ENCODE data around the gene ACAD8.
"Not testable (repeated sequence)": the region's sequence is repeated elsewhere in the genome, so short reads cannot be mapped to it uniquely, and the experiment has no call there.

Gene ACAD8

DNA sequence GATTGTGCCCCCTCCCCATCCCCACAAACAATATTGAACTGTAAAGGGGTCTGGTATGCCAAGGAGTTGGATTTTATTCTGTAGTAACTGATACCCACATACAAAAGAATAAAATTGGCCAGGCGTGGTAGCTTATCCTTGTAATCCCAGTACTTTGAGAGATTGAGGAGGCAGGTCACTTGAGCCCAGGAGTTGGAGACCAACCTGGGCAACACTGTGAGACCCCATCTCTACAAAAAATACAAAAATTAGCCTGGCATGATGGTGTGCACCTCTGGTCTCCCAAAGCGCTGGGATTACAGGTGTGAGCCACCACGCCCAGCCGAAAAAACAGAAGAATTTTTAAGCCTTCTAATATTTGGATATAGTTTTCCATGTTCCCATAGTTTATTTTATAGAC, 18.6 kb downstream of the ACAD8 start:
- peaks cover 45 to 61% of the 10 kb centered on the region in 2 donors for H3K27me3 ChIP-seq (ENCODE audit: control insufficient read depth in 1 of 2, insufficient read depth in 2 of 2, low read length in 2 of 2)

DNA sequence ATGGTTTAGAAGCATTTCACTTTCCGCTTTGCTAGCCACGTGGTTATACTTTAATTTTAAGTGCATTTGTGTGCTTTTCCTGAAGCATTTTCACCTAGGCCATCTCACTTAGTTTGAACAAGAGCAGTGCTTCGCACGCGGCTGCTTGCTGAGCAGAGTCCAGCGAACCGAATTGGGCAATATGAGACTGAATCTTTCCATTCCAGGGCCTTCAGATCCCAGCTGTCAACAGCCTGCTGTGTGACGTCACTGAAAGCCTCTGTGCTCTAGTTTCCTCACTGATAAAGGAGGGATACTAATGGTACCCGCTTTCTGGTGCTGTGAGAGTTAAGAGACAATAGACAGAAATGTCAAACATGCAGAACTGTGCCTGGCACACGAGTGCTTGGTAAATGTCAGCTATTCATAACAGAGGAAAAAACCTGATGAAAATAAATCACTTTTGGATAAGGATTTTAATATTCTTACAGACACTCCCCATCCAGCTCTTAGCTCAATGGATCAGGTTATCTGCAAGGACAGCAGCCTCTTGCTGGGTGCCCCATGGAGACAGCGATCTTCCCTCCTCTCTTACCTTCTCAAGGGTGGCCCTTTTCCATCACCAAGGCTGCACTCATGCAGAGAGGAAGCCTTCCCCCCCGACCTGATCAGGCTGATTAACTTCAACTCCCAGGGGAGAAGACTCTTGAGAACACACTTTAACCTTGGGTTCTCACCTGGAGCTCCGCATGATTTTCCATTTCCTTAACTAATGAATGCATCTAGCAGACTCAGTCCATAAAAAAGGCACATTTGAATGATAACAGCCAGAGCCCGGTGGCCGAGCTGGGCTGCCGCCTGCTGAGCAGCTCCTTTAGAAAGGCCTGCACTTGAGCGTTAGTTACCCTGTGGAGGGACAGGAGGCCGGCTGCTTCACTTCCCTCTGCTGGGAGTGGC, 19.3 kb downstream of the ACAD8 start:
- H3K36me3 ChIP-seq (ENCODE audit: insufficient read depth, low read length): no peaks in the 10 kb centered on the region
- H3K27ac ChIP-seq (ENCODE audit: low read depth, low read length): no peak overlapping the region
- no peaks in the 10 kb centered on the region for H3K9me3 ChIP-seq (ENCODE audit: low read length)
- no peak overlapping the region for H3K9ac ChIP-seq (ENCODE audit: low read length)
- peaks cover 13% of the 10 kb centered on the region for H3K4me1 ChIP-seq (ENCODE audit: insufficient read depth, low read length)
- H3K4me3 ChIP-seq (ENCODE audit: low read depth in 1 of 2, low read length in 2 of 2): no peak overlapping the region
- peaks cover 52 to 68% of the 10 kb centered on the region in 2 donors for H3K27me3 ChIP-seq (ENCODE audit: control insufficient read depth in 1 of 2, insufficient read depth in 2 of 2, low read length in 2 of 2)

More for the DNA sequence above, 18.6 kb downstream of the ACAD8 start:
- Histone ChIP-seq H3K9me3 (ENCODE audit: low read length) (no peaks in the 10 kb centered on the region), H3K4me3 (ENCODE audit: low read depth in 1 of 2, low read length in 2 of 2) (no peak overlapping the region), H3K9ac (ENCODE audit: low read length) (no peak overlapping the region), H3K36me3 (ENCODE audit: insufficient read depth, low read length) (no peaks in the 10 kb centered on the region), H3K4me1 (ENCODE audit: insufficient read depth, low read length) (peaks cover 13% of the 10 kb centered on the region), H3K27ac (ENCODE audit: low read depth, low read length) (no peak overlapping the region)

DNA sequence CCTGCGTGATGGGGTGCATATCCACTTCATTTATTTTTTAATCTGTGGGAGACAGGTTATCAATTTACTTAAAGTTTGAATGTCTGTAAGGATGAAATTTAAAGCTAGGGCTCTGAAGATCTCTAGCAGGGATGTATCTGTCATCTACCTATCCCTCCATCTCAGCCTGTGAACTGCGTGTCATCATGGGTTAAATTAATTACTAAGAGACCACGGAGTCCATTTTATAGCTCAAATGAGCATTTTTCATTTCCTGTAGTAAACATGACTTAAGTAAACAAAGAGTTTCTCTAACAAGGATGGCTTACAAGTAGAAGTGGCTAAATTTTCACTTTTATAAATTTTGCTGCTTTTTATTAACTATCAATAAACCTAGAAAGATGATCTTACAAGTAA, 19.9 kb downstream of the ACAD8 start:
- Histone ChIP-seq H3K9ac (ENCODE audit: low read length) (no peak overlapping the region), H3K27me3 (ENCODE audit: control insufficient read depth in 1 of 2, insufficient read depth in 2 of 2, low read length in 2 of 2) (peaks cover 58 to 75% of the 10 kb centered on the region in 2 donors)

DNA sequence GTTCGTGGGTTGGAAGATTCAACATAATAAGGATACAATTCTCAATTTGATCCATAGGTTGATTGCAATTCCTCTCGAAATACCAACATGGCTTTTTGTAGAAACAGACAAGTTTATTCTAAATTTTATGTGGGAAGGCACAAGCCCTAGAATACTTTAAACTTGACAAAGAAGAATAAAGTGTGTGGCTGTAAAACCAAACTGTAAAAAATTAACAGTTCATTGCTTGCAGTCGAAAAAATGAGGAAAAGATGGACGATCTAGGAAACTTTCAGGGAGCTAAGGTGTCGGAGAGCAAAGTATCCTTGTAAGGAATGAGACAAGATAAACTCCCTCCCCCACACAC, 21.8 kb downstream of the ACAD8 start:
- Histone ChIP-seq H3K4me3 (ENCODE audit: low read depth in 1 of 2, low read length in 2 of 2) (no peak overlapping the region), H3K27me3 (ENCODE audit: control insufficient read depth in 1 of 2, insufficient read depth in 2 of 2, low read length in 2 of 2) (peaks cover 61 to 72% of the 10 kb centered on the region in 2 donors)

More for the DNA sequence above, 19.9 kb downstream of the ACAD8 start:
- no peak overlapping the region for H3K4me3 ChIP-seq (ENCODE audit: low read depth in 1 of 2, low read length in 2 of 2)
- H3K9me3 ChIP-seq (ENCODE audit: low read length): peaks cover under 1% of the 10 kb centered on the region
- no peak overlapping the region for H3K27ac ChIP-seq (ENCODE audit: low read depth, low read length)
- H3K36me3 ChIP-seq (ENCODE audit: insufficient read depth, low read length): no peaks in the 10 kb centered on the region
- H3K4me1 ChIP-seq (ENCODE audit: insufficient read depth, low read length): peaks cover 13% of the 10 kb centered on the region

DNA sequence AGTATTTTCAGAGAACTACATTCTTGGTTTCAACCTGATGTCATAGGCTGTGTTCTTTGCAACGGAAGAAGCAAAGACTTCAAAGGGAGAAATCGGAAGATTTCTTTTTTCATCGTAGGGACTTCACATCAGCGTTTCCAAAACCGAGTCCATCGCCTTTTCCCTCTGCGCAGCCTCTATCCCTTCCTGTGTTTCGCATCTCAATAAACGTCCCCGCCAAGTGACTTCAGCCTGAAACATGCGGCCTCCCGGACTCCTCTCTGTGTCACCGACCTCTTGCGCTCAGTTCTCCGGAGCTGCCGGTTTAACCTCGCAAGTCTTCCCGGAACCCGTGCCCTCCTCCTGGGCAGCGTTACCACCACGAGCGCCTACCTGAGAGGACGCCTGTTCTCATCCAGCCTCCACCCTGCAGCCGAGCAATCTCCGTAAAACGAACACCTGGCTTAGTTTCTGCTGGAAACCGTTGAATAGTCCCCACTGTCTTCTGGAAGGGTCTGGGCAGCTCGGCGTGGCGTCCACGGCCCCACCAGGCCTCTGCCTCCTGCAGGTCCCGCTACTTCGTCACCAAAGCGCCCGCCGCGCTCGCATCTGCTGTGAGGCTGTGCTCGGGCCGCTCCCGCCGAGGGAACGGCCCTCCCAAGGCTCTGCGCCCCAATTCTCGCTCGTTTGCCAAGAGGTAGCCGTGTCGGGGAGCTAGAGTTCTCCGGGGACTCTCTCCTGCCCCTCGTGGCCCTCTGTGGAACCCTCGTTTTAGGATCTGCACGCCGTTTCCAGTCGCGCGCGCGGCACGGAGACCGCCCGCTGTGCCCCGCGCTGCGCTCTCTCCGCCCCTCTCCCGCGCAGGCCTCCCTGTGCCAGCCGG, 22.4 kb downstream of the ACAD8 start, which contains the start of gene GLB1L3:
Gene GLB1L3 (plus strand): TSS at position 846 of the 862 bp plus-strand sequence. CDS start 362 bp downstream, outside the sequence.
- no peaks in the 10 kb centered on the region for H3K36me3 ChIP-seq (ENCODE audit: insufficient read depth, low read length)
- H3K4me1 ChIP-seq (ENCODE audit: insufficient read depth, low read length): peaks cover 13% of the 10 kb centered on the region
- H3K4me3 ChIP-seq (ENCODE audit: low read depth in 1 of 2, low read length in 2 of 2): peak within 1 kb of the TSS; percentile 26 to 50
- H3K27ac ChIP-seq (ENCODE audit: low read depth, low read length): no peak within 1 kb of the TSS
- peaks cover 61 to 66% of the 10 kb centered on the region in 2 donors for H3K27me3 ChIP-seq (ENCODE audit: control insufficient read depth in 1 of 2, insufficient read depth in 2 of 2, low read length in 2 of 2)
- no peak within 1 kb of the TSS for H3K9ac ChIP-seq (ENCODE audit: low read length)
- peaks cover 4% of the 10 kb centered on the region for H3K9me3 ChIP-seq (ENCODE audit: low read length)

More for the DNA sequence above, 21.8 kb downstream of the ACAD8 start:
- Histone ChIP-seq H3K9ac (ENCODE audit: low read length) (no peak overlapping the region), H3K27ac (ENCODE audit: low read depth, low read length) (no peak overlapping the region), H3K9me3 (ENCODE audit: low read length) (peaks cover 4% of the 10 kb centered on the region), H3K36me3 (ENCODE audit: insufficient read depth, low read length) (no peaks in the 10 kb centered on the region), H3K4me1 (ENCODE audit: insufficient read depth, low read length) (peaks cover 13% of the 10 kb centered on the region)

DNA sequence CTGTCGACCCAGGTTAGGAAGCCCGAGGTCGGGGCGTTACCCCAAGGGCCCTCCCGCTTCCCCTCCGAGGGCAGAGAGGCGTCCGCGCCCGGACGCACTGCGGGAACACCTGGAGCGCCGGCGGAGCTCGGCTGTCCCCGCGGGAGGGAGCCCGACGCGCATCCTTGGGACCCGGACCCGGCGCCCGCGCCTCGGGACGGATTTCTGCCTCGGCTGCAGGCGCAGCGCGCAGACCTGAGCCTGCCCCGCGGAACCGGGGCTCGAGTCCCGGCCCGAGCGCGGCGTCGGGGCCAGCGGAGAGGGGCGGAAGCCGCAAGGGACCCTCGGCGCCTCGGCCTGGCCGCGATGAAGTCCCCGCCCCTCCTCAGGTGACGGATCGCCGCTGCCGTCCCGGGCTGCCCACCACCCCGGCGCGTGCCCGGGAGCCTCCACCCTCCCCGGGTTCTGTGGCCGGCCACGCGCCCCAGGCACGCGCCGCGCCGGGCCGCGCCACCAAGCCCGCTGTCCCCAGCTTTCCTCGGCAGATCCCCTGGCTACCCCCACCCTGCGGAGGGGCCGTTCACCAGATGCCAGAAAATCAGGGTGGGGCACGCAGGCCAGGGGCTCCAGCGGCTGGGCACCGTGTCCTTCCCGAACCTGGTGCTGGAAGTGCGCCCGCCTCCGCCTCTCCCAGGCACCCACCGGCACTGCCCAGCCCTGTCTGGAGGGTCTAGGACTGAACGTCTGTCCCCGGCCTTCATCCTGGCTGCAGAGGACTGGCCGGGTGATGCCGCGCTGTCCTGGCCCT, 23.2 kb downstream of the ACAD8 start:
- Histone ChIP-seq H3K36me3 (ENCODE audit: insufficient read depth, low read length) (no peaks in the 10 kb centered on the region), H3K4me1 (ENCODE audit: insufficient read depth, low read length) (peaks cover 13% of the 10 kb centered on the region), H3K27ac (ENCODE audit: low read depth, low read length) (no peak overlapping the region), H3K9me3 (ENCODE audit: low read length) (peaks cover 4% of the 10 kb centered on the region), H3K27me3 (ENCODE audit: control insufficient read depth in 1 of 2, insufficient read depth in 2 of 2, low read length in 2 of 2) (peaks cover 60 to 63% of the 10 kb centered on the region in 2 donors), H3K9ac (ENCODE audit: low read length) (no peak overlapping the region), H3K4me3 (ENCODE audit: low read depth in 1 of 2, low read length in 2 of 2) (peak overlapping the region in 1 of 2 donors; percentile 26)

DNA sequence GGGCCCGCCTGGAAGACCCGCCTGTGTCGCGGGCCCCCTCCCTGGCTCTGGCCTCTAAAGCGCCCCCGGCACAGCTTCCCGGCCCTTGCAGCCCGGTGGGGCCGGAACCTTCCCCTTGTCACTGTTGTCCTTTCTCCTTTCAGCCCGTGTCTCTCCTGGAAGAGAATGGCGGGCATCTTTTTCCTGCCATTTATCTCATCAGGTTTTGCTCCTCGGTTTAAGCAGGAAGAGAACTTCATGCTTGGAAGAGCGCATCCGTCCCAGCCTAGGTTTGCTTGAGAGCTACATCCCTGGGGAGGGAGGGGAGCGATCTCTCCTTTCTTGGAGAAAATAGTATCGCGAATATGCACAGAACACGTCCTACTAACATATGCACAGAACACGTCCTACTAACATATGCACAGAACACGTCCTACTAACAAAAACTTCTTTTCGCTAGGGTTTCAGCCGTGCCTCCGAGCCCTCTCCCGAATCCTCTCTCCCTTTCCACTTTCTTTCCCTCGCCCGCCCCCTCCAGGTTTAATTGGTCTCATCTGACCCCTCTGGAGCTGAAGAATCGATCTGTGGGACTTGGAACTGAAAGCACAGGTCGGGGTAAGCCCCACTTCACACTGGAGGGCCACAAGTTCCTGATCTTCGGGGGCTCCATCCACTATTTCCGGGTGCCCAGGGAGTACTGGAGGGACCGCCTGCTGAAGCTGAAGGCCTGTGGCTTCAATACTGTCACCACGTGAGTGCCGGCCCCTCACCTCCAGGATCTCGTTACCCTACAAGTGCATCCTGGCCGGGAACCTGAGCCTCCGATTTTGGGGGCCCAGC, 24.0 kb downstream of the ACAD8 start:
- Histone ChIP-seq H3K27me3 (ENCODE audit: control insufficient read depth in 1 of 2, insufficient read depth in 2 of 2, low read length in 2 of 2) (peaks cover 52 to 61% of the 10 kb centered on the region in 2 donors), H3K27ac (ENCODE audit: low read depth, low read length) (no peak overlapping the region), H3K4me3 (ENCODE audit: low read depth in 1 of 2, low read length in 2 of 2) (no peak overlapping the region)

GRCh38 chr11:134278356-134278755, 25.0 kb downstream of the ACAD8 start:
- H3K27ac ChIP-seq (ENCODE audit: low read depth, low read length): no peak overlapping the region
- peaks cover 42 to 53% of the 10 kb centered on the region in 2 donors for H3K27me3 ChIP-seq (ENCODE audit: control insufficient read depth in 1 of 2, insufficient read depth in 2 of 2, low read length in 2 of 2)
- H3K9ac ChIP-seq (ENCODE audit: low read length): no peak overlapping the region
- peaks cover 4% of the 10 kb centered on the region for H3K9me3 ChIP-seq (ENCODE audit: low read length)
- H3K4me1 ChIP-seq (ENCODE audit: insufficient read depth, low read length): peaks cover 13% of the 10 kb centered on the region
- H3K4me3 ChIP-seq (ENCODE audit: low read depth in 1 of 2, low read length in 2 of 2): no peak overlapping the region
- H3K36me3 ChIP-seq (ENCODE audit: insufficient read depth, low read length): no peaks in the 10 kb centered on the region

More for the DNA sequence above, 24.0 kb downstream of the ACAD8 start:
- Histone ChIP-seq H3K4me1 (ENCODE audit: insufficient read depth, low read length) (peaks cover 13% of the 10 kb centered on the region), H3K36me3 (ENCODE audit: insufficient read depth, low read length) (no peaks in the 10 kb centered on the region), H3K9ac (ENCODE audit: low read length) (no peak overlapping the region), H3K9me3 (ENCODE audit: low read length) (peaks cover 4% of the 10 kb centered on the region)

GRCh38 chr11:134281635-134282034, 28.3 kb downstream of the ACAD8 start:
- H3K9me3 ChIP-seq (ENCODE audit: low read length); H3K4me3 ChIP-seq (ENCODE audit: low read depth in 1 of 2, low read length in 2 of 2); H3K36me3 ChIP-seq (ENCODE audit: insufficient read depth, low read length); H3K9ac ChIP-seq (ENCODE audit: low read length); H3K27ac ChIP-seq (ENCODE audit: low read depth, low read length); H3K4me1 ChIP-seq (ENCODE audit: insufficient read depth, low read length): not testable (repeated sequence)
- peaks cover 16 to 20% of the 10 kb centered on the region in 2 donors for H3K27me3 ChIP-seq (ENCODE audit: control insufficient read depth in 1 of 2, insufficient read depth in 2 of 2, low read length in 2 of 2)

Measured in muscle layer of colon (tissue), 2 donors.